H1 (cell line): ENCODE results near the gene CENPVL1. TPM values are rescaled to one million over a fixed set of nuclear protein-coding genes. Genes with fewer than 3 reads are reported as not detected.

ENCODE experiments used
- CTCF ChIA-PET: fragments of 300-600 bp; sonication (Branson Sonifier 250); formaldehyde crosslinking; loops from one replicate; lab custom pipeline; 2021; ENCODE audit not compliant: partially characterized antibody; lab: Charles Lee
- POLR2A ChIA-PET: fragments of 300-600 bp; sonication (Branson Sonifier 250); formaldehyde crosslinking; loops from one replicate; lab custom pipeline; 2021; ENCODE audit warnings: inconsistent platforms; ENCODE audit not compliant: partially characterized antibody; lab: Charles Lee
- DNase-seq, 2 experiments: peaks; one replicate each; pipeline versions ENCODE4 v3.0.0 to v3.0.0-alpha.2; 2010 to 2022; ENCODE audit warnings: low spot score in 2 of 2, low read depth in 1 of 2, mixed read lengths in 1 of 2
- FAIRE-seq: peaks from 2 replicates; lab custom pipeline; 2011; peaks lifted over from hg19 to GRCh38; lab: Jason Lieb, UNC
- H2AFZ ChIP-seq: 2 replicates; pipeline ENCODE4 v1.8.1; 2012; ENCODE audit warnings: low read length, inconsistent platforms
- H2AK5ac ChIP-seq: 2 replicates; pipeline ENCODE4 v1.6.1; 2013; ENCODE audit warnings: low read depth, low read length
- H2BK120ac ChIP-seq: replicated peaks from 2 replicates; pipeline ENCODE3; 2013; ENCODE audit warnings: low read depth, low read length, inconsistent platforms
- H2BK12ac ChIP-seq: 2 replicates; pipeline ENCODE4 v1.6.1; 2013; ENCODE audit warnings: low read depth, low read length
- H2BK15ac ChIP-seq: 2 replicates; pipeline ENCODE4 v1.6.1; 2013; ENCODE audit warnings: low read length
- H2BK20ac ChIP-seq: 2 replicates; pipeline ENCODE4 v1.6.1; 2013; ENCODE audit warnings: low read length
- H2BK5ac ChIP-seq: 2 replicates; pipeline ENCODE4 v1.6.1; 2013; ENCODE audit warnings: low read depth, low read length
- H3K14ac ChIP-seq: 2 replicates; pipeline ENCODE4 v1.6.1; 2013; ENCODE audit warnings: inconsistent platforms; ENCODE audit not compliant: insufficient read length
- H3K18ac ChIP-seq: 2 replicates; pipeline ENCODE4 v1.6.1; 2013; ENCODE audit warnings: low read length; ENCODE audit errors: extremely low read depth
- H3K23ac ChIP-seq: 2 replicates; pipeline ENCODE4 v1.6.1; 2013; ENCODE audit warnings: inconsistent platforms; ENCODE audit not compliant: insufficient read length
- H3K23me2 ChIP-seq: 2 replicates; pipeline ENCODE4 v1.6.1; 2013; ENCODE audit warnings: low read depth, low read length
- H3K27ac ChIP-seq: 2 replicates; pipeline ENCODE4 v1.6.1; 2011; ENCODE audit warnings: low read depth, low read length, inconsistent platforms
- H3K27me3 ChIP-seq, 4 experiments: replicated peaks in 1 of 4; 1 replicate in 1 of 4; 2 replicates in 3 of 4; pipeline versions ENCODE4 v1.6.1 to v1.8.1; 2011 to 2013; ENCODE audit warnings: low read length in 3 of 4, mild to moderate bottlenecking in 3 of 4, inconsistent platforms in 2 of 4, mixed read lengths in 2 of 4, moderate library complexity in 1 of 4; ENCODE audit not compliant: control insufficient read depth in 3 of 4, insufficient read depth in 3 of 4; ENCODE audit errors: extremely low read depth in 1 of 4
- H3K36me3 ChIP-seq, 4 experiments: 2 replicates each; pipeline versions ENCODE4 v1.6.1 to v1.8.1; 2011 to 2013; ENCODE audit warnings: mild to moderate bottlenecking in 4 of 4, low read length in 3 of 4, moderate library complexity in 2 of 4, control low read depth in 1 of 4, inconsistent platforms in 1 of 4; ENCODE audit not compliant: insufficient read depth in 4 of 4, control insufficient read depth in 2 of 4
- H3K4ac ChIP-seq: replicated peaks from 2 replicates; pipeline ENCODE3; 2013; ENCODE audit warnings: low read length, low read depth, mixed read lengths, inconsistent platforms; ENCODE audit not compliant: insufficient read length
- H3K4me1 ChIP-seq, 4 experiments: replicated peaks in 1 of 4; 1 replicate in 1 of 4; 2 replicates in 3 of 4; pipeline versions ENCODE4 v1.6.1 to v1.8.1; 2011 to 2013; ENCODE audit warnings: low read length in 3 of 4, inconsistent platforms in 2 of 4, mixed read lengths in 1 of 4; ENCODE audit not compliant: insufficient read depth in 4 of 4, control insufficient read depth in 3 of 4
- H3K4me2 ChIP-seq, 2 experiments: 2 replicates each; pipeline versions ENCODE4 v1.6.1 to v1.8.1; 2011 to 2013; ENCODE audit warnings: low read depth in 2 of 2, low read length in 2 of 2, control low read depth in 1 of 2, inconsistent platforms in 1 of 2, mild to moderate bottlenecking in 1 of 2; ENCODE audit not compliant: insufficient read depth in 1 of 2
- H3K4me3 ChIP-seq, 4 experiments: fragments of 200-600, 300-600 bp in 1 of 4; sonication (generic), shearing (Covaris generic), sonication (Bioruptor Twin) in 1 of 4; 2 replicates each; pipeline versions ENCODE4 v1.5.1 to v1.8.1; 2011 to 2016; ENCODE audit warnings: low read length in 4 of 4, low read depth in 3 of 4, control low read depth in 2 of 4, inconsistent platforms in 2 of 4, mild to moderate bottlenecking in 2 of 4, mixed read lengths in 1 of 4, moderate library complexity in 1 of 4; ENCODE audit not compliant: insufficient read depth in 2 of 4; ENCODE audit errors: extremely low read depth in 1 of 4
- H3K56ac ChIP-seq: replicated peaks from 2 replicates; pipeline ENCODE3; 2013; ENCODE audit warnings: low read depth, mild to moderate bottlenecking, mixed read lengths, low read length, inconsistent platforms; ENCODE audit not compliant: insufficient read length
- H3K79me1 ChIP-seq: 2 replicates; pipeline ENCODE4 v1.6.1; 2013; ENCODE audit warnings: low read depth, low read length, control low read depth
- H3K79me2 ChIP-seq, 2 experiments: 2 replicates each; pipeline versions ENCODE4 v1.6.1 to v1.8.1; 2012 to 2013; ENCODE audit warnings: low read length in 2 of 2, mild to moderate bottlenecking in 2 of 2, inconsistent platforms in 1 of 2; ENCODE audit not compliant: insufficient read depth in 2 of 2, control insufficient read depth in 1 of 2
- H3K9ac ChIP-seq, 4 experiments: replicated peaks in 1 of 4; 1 replicate in 1 of 4; 2 replicates in 3 of 4; pipeline versions ENCODE4 v1.6.1 to v1.8.1; 2011 to 2013; ENCODE audit warnings: low read depth in 3 of 4, low read length in 3 of 4, control low read depth in 2 of 4, mild to moderate bottlenecking in 2 of 4, moderate library complexity in 2 of 4, inconsistent platforms in 1 of 4; ENCODE audit errors: extremely low read depth in 1 of 4
- H3K9me3 ChIP-seq, 2 experiments: 2 replicates each; pipeline versions ENCODE4 v1.6.1 to v1.8.1; 2012 to 2013; ENCODE audit warnings: mild to moderate bottlenecking in 2 of 2, moderate library complexity in 2 of 2, control low read depth in 1 of 2, inconsistent platforms in 1 of 2, low read depth in 1 of 2, low read length in 1 of 2, mixed read lengths in 1 of 2; ENCODE audit not compliant: insufficient read depth in 2 of 2
- H4K20me1 ChIP-seq, 2 experiments: replicated peaks in 1 of 2; 2 replicates each; pipeline versions ENCODE3 to v1.8.1; 2011 to 2013; ENCODE audit warnings: inconsistent platforms in 2 of 2, low read length in 2 of 2, mild to moderate bottlenecking in 1 of 2; ENCODE audit not compliant: insufficient read depth in 2 of 2, control insufficient read depth in 1 of 2
- H4K5ac ChIP-seq: 2 replicates; pipeline ENCODE4 v1.6.1; 2013; ENCODE audit warnings: low read length, low read depth, mixed read lengths, inconsistent platforms; ENCODE audit not compliant: insufficient read length
- H4K8ac ChIP-seq: 2 replicates; pipeline ENCODE4 v1.8.0; 2013; ENCODE audit warnings: mild to moderate bottlenecking, moderate library complexity, low read length, inconsistent platforms; ENCODE audit not compliant: insufficient read depth; ENCODE audit errors: extremely low read depth
- H4K91ac ChIP-seq: replicated peaks from 2 replicates; pipeline ENCODE3; 2013; ENCODE audit warnings: low read length, mixed read lengths, inconsistent platforms; ENCODE audit not compliant: insufficient read length
- SP4 ChIP-seq: IDR thresholded peaks from 2 replicates; pipeline ENCODE4 v1.6.1; 2012; ENCODE audit warnings: low read length, inconsistent platforms
- USF2 ChIP-seq: IDR thresholded peaks from 2 replicates; pipeline ENCODE4 v1.6.1; 2011; ENCODE audit warnings: low read length, improper control_type of control experiment
- WGBS, 2 experiments: shearing (Covaris generic) in 1 of 2; methylation state at CpG; one replicate each; pipeline versions ENCODE4 v1.1.6 to v1.1.7; 2013 to 2015; ENCODE audit warnings: low lambda C conversion rate in 2 of 2, mixed read lengths in 2 of 2, inconsistent platforms in 1 of 2, low coverage in 1 of 2, missing lambda C conversion rate in 1 of 2; ENCODE audit not compliant: insufficient replicate concordance in 2 of 2, insufficient coverage in 1 of 2, insufficient read length in 1 of 2; ENCODE audit errors: extremely low coverage in 1 of 2, missing lambda C conversion rate in 1 of 2; 5-methylcytosine and 5-hydroxymethylcytosine counted together
- polyA plus RNA-seq, 7 experiments: library from polyadenylated mRNA; depleted of rRNA in 3 of 7; stranded (reverse) in 5 of 7; unstranded in 2 of 7; fragments of >200 nt in 5 of 7; fragments of 200-250 nt in 2 of 7; gene quantifications; 1 replicate in 5 of 7; 2 replicates in 1 of 7; 4 replicates in 1 of 7; pipeline versions ENCODE4 v1.2.1 to v1.2.3, GENCODE V29; 2011 to 2013; ENCODE audit warnings: missing spikeins in 2 of 7, mixed read lengths in 2 of 7
- total RNA-seq: library from RNA; stranded (reverse); fragmentation: NEBNext Ultra II Directional; extraction: Animal tissue kit (Norgen Biotek cat#: 25700); gene quantifications from 2 replicates; pipeline ENCODE4 v1.2.1, GENCODE V29; 2021

CENPVL1 gene
- total and polyA plus RNA-seq, 2 of the 8 experiments (the other 6 are each of a cell fraction or from before 2014, with no cell fraction given), result 3.2 to 8.0 TPM

GRCh38 chrX:51759055-51759839 lies 48.9 kb downstream of the CENPVL1 start:
- Histone ChIP-seq H2BK20ac (no peak overlapping the region), H3K14ac (no peak overlapping the region), H3K79me1 (no peaks in the 10 kb centered on the region), H4K8ac (no peak overlapping the region), H4K20me1 (no peaks in the 10 kb centered on the region), H3K79me2 (no peaks in the 10 kb centered on the region), H3K4me2 (no peak overlapping the region), H3K9me3 (no peaks in the 10 kb centered on the region), H2BK120ac (no peak overlapping the region), H3K9ac (no peak overlapping the region), H3K56ac (no peak overlapping the region), H3K27me3 (no peaks in the 10 kb centered on the region), H3K23ac (no peak overlapping the region), H2AFZ (no peak overlapping the region), H4K91ac (no peak overlapping the region), H3K18ac (no peak overlapping the region), H4K5ac (no peak overlapping the region), H2BK5ac (no peak overlapping the region), H3K36me3 (no peaks in the 10 kb centered on the region), H3K4ac (no peak overlapping the region), H3K4me3 (no peak overlapping the region), H2AK5ac (no peak overlapping the region), H3K4me1 (no peaks in the 10 kb centered on the region; a peak in 1 of 7 replicates), H3K27ac (no peak overlapping the region), H2BK15ac (no peak overlapping the region), H3K23me2 (no peaks in the 10 kb centered on the region), H2BK12ac (no peak overlapping the region)
- FAIRE-seq, result no peak
- no peak for DNase-seq
- ChIA-PET POLR2A (interaction anchor here (1.6 kb wide), 1 partner anchor 11 kb away, joined by 4 read pairs; no protein-coding TSS in a partner anchor), CTCF (no interaction called here)
- TF ChIP-seq USF2 (no peak), SP4 (no peak)
- 70% methylated on average over 6 of the region's 6 CpGs; no CpG with 5 or more reads in 1 of the 2 experiments for WGBS, 2 experiments
